ELR (cell line): ENCODE data around the gene RTN4R.
"Not testable (repeated sequence)": the region's sequence is repeated elsewhere in the genome, so short reads cannot be mapped to it uniquely, and the experiment has no call there.

ENCODE experiments used
- DNase-seq: peaks from one replicate; pipeline ENCODE4 v3.0.0-alpha.2; 2015; ENCODE audit warnings: low read depth

RTN4R gene

DNA sequence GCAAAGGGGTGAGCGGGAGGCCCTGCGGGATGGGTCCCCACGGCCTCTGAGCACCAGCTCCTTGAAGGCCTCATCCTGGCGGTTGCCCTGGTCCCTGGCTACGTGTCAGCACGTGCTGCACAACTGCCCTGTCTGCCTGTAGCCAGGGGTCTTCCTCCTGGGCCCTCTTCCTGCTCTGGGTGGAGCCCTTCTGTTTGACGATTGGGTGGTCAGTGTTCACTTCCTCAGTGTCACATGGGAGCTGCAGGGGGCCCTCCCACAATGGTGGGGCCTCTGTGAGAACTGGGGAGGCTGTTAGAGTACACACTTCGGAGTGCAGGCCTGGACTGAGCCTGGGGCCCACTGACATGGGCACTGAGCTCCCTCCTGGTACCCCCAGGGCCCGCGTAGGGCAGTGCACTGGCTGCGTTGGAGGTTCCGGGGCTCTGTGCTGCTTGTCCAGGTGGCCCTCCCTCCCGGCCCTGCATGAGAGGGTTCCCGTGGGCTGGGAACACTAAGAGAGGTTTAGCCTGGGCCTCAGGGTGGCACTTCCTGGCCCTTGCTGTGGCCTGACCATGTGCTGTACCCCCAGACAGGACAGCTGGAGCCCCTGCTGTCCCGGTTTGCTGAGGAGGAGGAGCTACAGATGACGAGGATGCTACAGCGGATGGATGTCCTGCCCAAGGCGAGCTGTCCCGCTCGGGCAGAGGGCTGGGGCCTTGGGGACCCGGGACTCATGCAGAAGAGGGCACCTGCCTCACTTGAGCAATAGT lies 38.0 kb upstream of the RTN4R start:
- DNase-seq: no peak

DNA sequence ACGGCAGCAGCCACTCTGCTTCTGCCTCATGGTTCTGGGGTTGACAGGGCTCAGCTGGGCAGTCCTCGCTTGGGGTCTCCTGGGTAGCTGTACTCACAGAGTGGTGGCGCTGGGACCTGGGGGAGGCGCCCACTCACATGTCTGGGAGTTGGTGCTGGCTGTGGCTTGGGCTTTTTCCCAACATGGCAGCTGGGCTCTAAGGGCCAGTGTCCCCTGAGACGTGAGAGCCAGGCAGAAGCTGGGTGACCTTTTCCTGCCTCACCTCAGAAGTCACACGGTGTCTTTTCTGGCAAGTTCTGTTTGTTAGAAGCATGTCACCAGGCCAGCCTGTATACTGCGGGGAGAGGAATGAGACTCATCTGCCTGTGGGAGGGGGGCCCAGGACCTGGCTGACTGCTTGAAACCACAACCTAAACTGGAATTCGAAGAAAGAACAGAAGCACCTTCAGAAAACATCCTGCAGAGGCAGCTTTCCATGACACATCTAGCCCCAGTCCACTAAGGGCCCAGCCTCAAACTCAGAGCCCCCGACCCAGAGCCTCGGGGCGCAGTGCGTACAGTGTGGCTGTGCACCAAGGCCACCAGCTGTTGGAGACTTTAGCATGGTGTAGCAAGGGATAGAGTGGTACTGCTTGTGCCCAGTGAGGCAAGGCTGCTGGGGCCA lies 37.2 kb upstream of the RTN4R start:
- not testable (repeated sequence) for DNase-seq

- DNase-seq: no peak
Measured at GRCh38 chr22:20304646-20305045, 36.5 kb upstream of the RTN4R start.

DNA sequence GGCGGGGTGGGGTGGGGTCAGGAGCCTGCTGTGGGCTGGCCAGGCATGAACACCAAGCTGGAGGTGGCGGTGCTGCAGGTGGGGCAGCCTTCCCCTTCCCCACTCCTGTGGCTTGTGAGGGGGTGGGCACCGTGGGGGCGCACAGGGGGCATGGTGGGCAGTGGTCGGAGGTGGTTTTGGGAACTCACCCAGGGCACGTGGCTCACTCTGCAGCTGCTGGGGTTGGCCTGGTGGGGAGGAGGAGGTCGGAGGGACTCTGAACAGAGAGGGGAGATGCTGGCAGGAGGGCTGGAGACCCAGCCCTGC lies 35.1 kb upstream of the RTN4R start:
- DNase-seq: not testable (repeated sequence)

GRCh38 chr22:20302438-20303228 lies 34.5 kb upstream of the RTN4R start:
- DNase-seq: no peak

DNA sequence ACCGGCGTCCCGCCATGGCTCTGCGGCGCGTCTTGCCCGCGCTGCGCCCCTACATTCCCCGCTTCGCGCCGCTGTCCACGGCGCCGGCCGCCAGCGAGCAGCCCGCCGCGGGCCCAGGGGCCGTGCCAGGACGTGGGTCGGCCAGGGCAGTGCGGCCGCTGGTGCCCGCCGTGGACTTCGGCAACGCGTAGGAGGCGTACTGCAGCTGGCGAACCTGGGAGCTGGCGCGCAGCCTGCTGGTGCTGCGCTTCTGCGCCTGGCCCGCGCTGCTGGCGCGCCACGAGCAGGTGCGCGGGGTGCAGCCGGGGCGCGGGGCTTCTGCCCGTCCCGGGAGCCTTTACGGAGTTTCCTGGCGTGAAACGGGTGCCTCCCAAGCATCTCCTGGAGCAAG lies 31.6 kb upstream of the RTN4R start:
- DNase-seq: no peak

DNA sequence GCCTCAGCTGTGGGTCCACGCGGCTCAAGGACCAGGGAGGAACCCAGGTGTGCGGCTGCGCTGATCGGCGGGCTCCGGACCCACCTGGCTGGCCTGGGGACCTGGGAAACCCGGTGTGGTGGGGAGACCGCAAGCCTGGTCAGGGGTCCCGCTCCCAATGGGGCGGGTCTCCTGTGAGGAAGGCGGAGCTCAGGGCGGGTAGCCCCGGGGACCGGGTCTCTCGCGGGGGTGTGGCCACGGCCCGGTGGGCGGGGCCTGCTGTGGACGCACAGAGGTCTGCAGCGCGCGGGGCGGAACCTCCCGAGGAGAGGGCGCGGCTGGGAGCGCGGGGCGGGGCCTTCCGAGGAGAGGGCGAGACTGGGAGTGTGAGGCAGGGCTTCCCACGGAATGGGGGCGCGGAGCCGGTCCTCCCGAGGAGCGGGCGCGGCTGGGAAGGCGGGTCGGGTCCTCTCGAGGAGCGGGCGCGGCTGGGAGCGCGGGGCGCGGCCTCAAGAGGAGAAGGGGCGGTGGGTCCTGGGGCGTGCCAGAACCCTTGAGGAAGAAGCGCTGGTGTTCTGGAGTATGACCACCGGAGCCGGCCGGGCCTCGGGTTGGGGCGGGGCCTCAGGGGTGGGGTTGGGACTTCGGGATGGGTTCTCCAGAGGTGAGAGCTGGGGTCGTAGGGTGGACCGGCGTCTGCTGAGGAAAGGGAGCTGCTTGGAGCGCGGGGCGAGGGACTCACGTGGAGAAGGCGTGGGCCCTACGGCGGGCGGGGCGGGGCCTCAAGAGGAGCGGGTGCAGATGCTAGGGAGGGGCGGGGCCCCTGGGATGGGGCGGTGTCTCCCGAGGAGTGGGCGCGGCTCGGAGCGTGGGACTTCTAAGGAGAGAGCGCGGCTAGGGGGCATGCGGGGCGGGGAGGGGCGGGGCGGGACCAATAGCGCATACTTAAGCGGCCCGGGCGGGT lies 31.0 kb upstream of the RTN4R start:
- peak; percentile 79 for DNase-seq

GRCh38 chr22:20298110-20298802 lies 30.1 kb upstream of the RTN4R start:
- DNase-seq: no peak

DNA sequence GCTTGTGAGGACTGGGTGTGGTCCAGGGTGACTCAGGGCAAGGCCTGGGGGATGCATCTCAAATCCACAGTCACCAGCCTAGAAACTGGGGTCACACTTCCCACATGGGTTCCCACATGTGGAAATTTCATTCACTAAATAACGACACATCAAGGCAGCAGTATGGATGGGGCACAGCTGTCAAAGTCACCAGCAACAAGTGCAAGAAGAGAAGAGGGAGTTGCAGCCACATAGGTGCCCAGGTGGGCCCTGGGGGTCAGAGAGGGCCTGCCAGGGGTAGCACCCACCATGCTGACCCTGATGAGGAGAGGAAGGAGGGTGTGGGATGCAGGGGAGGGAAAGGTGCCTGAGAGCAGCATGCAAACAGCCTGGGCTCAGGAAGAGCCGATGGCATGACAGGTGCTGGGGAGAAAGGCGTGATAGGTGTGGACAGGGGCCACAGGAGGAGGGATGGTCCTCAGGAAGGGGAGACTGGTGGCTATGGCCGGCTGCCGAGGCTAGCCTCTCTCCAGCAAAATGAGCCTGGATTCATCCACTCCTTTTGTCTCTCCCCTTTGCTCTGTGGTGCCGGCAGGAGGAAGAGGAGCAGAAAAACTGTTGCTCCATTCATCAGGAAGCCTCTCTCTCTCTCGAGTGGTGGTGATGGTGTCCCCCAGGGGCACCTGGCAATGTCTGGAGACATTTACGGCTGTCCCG lies 29.4 kb upstream of the RTN4R start:
- no peak for DNase-seq

GRCh38 chr22:20296598-20296997 lies 28.5 kb upstream of the RTN4R start:
- DNase-seq: no peak

- DNase-seq: no peak
Measured at GRCh38 chr22:20295262-20296064, 27.3 kb upstream of the RTN4R start.

DNA sequence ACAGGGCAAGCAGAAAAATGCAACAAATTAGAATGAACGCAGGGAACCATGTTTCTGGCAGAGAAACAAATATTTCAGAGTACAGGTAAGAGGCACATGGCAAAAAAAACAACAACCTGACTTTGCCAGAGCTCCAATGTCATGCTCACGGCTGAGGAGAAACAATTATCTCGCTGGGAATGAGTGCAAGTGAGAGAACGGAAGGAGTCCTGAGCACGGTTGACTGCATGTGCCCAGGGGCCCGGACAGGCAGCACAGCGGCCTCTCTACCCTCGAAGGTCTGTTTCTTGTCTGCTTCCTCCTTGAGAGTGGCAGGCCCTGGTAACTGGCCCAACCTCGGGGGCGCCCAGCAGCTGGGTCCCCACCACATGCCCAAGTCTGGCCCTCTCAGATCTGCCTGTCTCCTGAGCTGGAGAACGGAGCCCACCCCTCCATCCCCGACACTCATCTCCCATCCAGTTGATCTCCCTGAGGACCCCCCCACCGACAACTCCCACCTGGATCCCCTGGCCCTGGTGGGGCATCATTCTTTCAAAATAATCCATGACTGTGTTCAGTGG lies 24.6 kb upstream of the RTN4R start:
- DNase-seq: no peak

- no peak for DNase-seq
Measured at GRCh38 chr22:20292108-20292507, 24.0 kb upstream of the RTN4R start.

- no peak for DNase-seq
Measured at GRCh38 chr22:20291604-20292063, 23.5 kb upstream of the RTN4R start.

- no peak for DNase-seq
Measured at GRCh38 chr22:20291249-20291586, 23.1 kb upstream of the RTN4R start.

- DNase-seq: no peak
Measured at GRCh38 chr22:20290578-20291248, 22.6 kb upstream of the RTN4R start.

- DNase-seq: no peak
Measured at GRCh38 chr22:20290045-20290392, 21.9 kb upstream of the RTN4R start.

DNA sequence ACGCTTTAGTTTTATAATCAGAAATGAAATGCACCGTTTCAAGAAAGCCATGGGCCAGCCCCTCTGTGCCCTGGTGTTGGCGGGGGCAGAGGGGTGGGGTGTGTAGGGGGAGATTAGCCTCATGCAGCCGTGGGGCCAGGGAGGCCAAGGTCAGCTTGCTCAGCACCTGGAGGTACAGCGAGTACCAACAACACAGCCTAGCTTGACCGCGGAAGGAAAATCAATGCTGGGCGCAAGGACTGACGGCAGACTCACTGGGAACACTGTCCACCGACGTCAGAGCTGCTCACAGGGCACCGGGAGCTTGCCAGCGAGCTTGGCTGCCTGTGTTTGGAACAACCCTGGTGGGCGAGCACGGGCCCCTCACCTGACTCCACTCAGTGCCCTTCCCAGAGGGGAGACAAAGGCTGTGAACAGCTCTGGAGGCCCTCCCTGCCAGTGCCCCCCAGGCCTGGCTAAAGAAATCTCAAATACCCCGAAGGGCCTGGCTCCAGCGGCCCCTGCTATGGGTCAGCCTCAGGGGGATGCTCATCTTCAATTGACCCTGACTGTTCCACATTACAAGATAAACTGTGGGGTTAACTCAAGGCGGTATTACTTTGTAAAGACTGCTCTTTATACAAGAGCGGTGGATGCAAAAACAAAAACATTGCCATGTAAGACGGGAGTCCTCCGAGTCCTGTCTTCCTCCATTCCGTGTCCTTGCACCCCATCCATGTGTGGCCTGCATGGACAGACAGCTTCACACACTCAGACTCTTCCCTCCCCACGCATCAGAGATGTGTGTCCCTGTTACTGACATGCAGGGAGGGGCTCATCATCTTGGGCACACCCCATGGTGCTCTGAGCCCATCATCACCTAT lies 21.3 kb upstream of the RTN4R start:
- DNase-seq: not testable (repeated sequence)
